Caco-2 (cell line): ENCODE data around the gene SCARB2. TPM values are rescaled to one million over a fixed set of nuclear protein-coding genes. Genes with fewer than 3 reads are reported as not detected.

Source experiments
- BruUV-seq: library from RNA; stranded (reverse); fragments of 400-500 nt; replicated peaks from 2 replicates; lab custom pipeline; 2021; lab: Mats Ljungman, UMichigan
- CTCF ChIA-PET: fragments of 300-600 bp; sonication (Branson Sonifier 250); formaldehyde crosslinking; loops from one replicate; lab custom pipeline; 2022; ENCODE audit warnings: antibody characterized with exemption; lab: Charles Lee
- POLR2A ChIA-PET: fragments of 300-600 bp; sonication (Branson Sonifier 250); formaldehyde crosslinking; loops from one replicate; lab custom pipeline; 2022; ENCODE audit warnings: antibody characterized with exemption; lab: Charles Lee
- DNase-seq, 2 experiments: peaks; one replicate each; pipeline versions ENCODE4 v3.0.0 to v3.0.0-alpha.2; 2020 to 2022
- H3K27me3 ChIP-seq: replicated peaks from 2 replicates; pipeline ENCODE4 v1.6.0; 2011; ENCODE audit warnings: low read length; ENCODE audit not compliant: control insufficient read depth, insufficient read depth
- H3K36me3 ChIP-seq: 2 replicates; pipeline ENCODE4 v1.5.1; 2011; ENCODE audit warnings: low read length; ENCODE audit not compliant: control insufficient read depth, insufficient read depth
- H3K4me1 ChIP-seq: fragments of 250-450 bp; sonication (Bioruptor Pico); 2 replicates; pipeline ENCODE4 v1.5.1; 2020; ENCODE audit warnings: mild to moderate bottlenecking
- H3K4me3 ChIP-seq: 2 replicates; pipeline ENCODE4 v1.5.1; 2011; ENCODE audit warnings: low read depth, mild to moderate bottlenecking, control low read depth, low read length
- H3K9me3 ChIP-seq: fragments of 250-450 bp; sonication (Bioruptor Pico); 2 replicates; pipeline ENCODE4 v1.5.1; 2020; ENCODE audit warnings: mild to moderate bottlenecking, moderate library complexity
- H3K27ac Mint-ChIP-seq: one replicate; pipeline ENCODE4 v1.8.0; 2022; ENCODE audit warnings: mixed read lengths; ENCODE audit not compliant: unreplicated experiment
- H3K27me3 Mint-ChIP-seq: one replicate; pipeline ENCODE4 v1.8.0; 2022; ENCODE audit warnings: mixed read lengths; ENCODE audit not compliant: insufficient read depth, unreplicated experiment
- H3K36me3 Mint-ChIP-seq: one replicate; pipeline ENCODE4 v1.8.0; 2022; ENCODE audit warnings: mild to moderate bottlenecking, mixed read lengths; ENCODE audit not compliant: insufficient read depth, unreplicated experiment
- H3K4me1 Mint-ChIP-seq: one replicate; pipeline ENCODE4 v1.8.0; 2022; ENCODE audit warnings: low read depth, mixed read lengths; ENCODE audit not compliant: unreplicated experiment
- H3K4me3 Mint-ChIP-seq: one replicate; pipeline ENCODE4 v1.8.0; 2022; ENCODE audit warnings: mild to moderate bottlenecking, moderate library complexity, mixed read lengths; ENCODE audit not compliant: unreplicated experiment
- H3K9me3 Mint-ChIP-seq: one replicate; pipeline ENCODE4 v1.8.0; 2022; ENCODE audit warnings: mixed read lengths; ENCODE audit not compliant: unreplicated experiment
- intact Hi-C: fragments of 100-400 bp; cut with micrococcal nuclease; formaldehyde crosslinking; loops from one replicate; pipeline ENCODE4 v1.10.0; 2022; ENCODE audit not compliant: unreplicated experiment
- total RNA-seq: library from RNA; stranded (reverse); gene quantifications from 2 replicates; pipeline ENCODE4 v1.2.3, GENCODE V29; 2022
- TF ChIP-seq, protein P1 (sequence below), 2 experiments: fragments of 200-600 bp in 1 of 2; IDR thresholded peaks; 1 replicate in 1 of 2; 2 replicates in 1 of 2; pipeline versions ENCODE4 v1.5.1 to v1.8.0; 2011 to 2022; ENCODE audit warnings: antibody characterized with exemption in 1 of 2, control low read depth in 1 of 2, inconsistent platforms in 1 of 2, low read depth in 1 of 2, low read length in 1 of 2, mild to moderate bottlenecking in 1 of 2, moderate library complexity in 1 of 2; ENCODE audit not compliant: insufficient read depth in 1 of 2, severe bottlenecking in 1 of 2, unreplicated experiment in 1 of 2

Gene SCARB2
- total RNA-seq, 1 experiment from 2014 or later, result 150 TPM

DNA sequence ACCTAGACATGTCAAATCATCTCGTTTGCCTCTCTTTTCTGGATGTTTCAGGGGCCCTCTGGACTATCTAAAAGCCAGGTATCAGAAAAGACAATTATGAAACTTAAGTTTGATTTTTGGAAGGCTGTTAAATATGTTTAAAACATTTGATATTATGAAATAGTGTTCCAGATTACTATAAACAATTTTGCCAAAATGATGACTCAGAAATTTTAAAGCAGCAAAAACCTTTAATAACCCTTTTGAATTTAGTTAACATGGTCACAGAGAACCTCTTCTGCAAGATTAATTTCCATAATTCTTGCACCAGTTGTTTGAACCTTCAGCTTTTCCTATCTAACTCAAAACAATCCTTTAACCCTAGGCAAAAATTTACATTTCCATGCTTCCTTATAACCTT, 19.1 kb upstream of the SCARB2 start:
- Histone ChIP-seq H3K27me3 (no peaks in the 10 kb centered on the region), H3K36me3 (no peaks in the 10 kb centered on the region), H3K4me3 (no peak overlapping the region), H3K4me1 (peaks cover 63% of the 10 kb centered on the region), H3K9me3 (peaks cover 15% of the 10 kb centered on the region)
- ChIA-PET POLR2A (no interaction called here), CTCF (no interaction called here)
- intact Hi-C loops, result no loop called here
- Mint-ChIP-seq H3K27me3 (no peaks in the 10 kb centered on the region), H3K36me3 (peaks cover 31% of the 10 kb centered on the region), H3K4me1 (peaks cover 28% of the 10 kb centered on the region), H3K9me3 (peaks cover 26% of the 10 kb centered on the region), H3K27ac (peak overlapping the region; percentile 95), H3K4me3 (peak overlapping the region; percentile 52)
- no peak for DNase-seq
- no TSS peak for BruUV-seq
- TF ChIP-seq, protein P1, sequence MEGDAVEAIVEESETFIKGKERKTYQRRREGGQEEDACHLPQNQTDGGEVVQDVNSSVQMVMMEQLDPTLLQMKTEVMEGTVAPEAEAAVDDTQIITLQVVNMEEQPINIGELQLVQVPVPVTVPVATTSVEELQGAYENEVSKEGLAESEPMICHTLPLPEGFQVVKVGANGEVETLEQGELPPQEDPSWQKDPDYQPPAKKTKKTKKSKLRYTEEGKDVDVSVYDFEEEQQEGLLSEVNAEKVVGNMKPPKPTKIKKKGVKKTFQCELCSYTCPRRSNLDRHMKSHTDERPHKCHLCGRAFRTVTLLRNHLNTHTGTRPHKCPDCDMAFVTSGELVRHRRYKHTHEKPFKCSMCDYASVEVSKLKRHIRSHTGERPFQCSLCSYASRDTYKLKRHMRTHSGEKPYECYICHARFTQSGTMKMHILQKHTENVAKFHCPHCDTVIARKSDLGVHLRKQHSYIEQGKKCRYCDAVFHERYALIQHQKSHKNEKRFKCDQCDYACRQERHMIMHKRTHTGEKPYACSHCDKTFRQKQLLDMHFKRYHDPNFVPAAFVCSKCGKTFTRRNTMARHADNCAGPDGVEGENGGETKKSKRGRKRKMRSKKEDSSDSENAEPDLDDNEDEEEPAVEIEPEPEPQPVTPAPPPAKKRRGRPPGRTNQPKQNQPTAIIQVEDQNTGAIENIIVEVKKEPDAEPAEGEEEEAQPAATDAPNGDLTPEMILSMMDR (IDR thresholded peaks at IDR 0.05; ENCODE audit: insufficient read depth in 1 of 2, low read depth in 1 of 2, low read length in 1 of 2, severe bottlenecking in 1 of 2, unreplicated experiment in 1 of 2), result no peak

DNA sequence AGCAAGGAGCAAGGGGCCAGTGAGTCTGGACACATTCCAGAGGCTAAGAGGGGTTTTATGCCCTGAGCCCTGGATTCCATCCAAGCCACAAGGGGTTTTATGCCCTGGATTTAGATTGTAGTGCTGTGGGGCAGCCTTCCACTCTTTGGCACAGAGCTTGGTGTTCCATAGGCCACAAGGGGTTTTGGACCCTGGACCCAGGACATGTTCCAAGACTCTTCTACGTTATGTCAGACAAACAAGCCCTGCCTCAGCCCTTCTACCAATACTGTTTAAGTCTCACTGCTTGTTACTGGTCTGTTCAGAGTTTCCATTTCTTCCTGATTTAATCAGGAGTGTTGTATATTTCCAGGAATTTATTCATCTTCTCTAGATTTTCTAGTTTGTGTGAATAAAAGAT, 12.8 kb upstream of the SCARB2 start:
- H3K9me3 ChIP-seq, result peaks cover 5% of the 10 kb centered on the region; the same call in 1 of the 2 replicates
- no peak overlapping the region for H3K4me3 Mint-ChIP-seq
- no TSS peak for BruUV-seq
- peaks cover 18% of the 10 kb centered on the region for H3K4me1 Mint-ChIP-seq
- peaks cover 24% of the 10 kb centered on the region for H3K9me3 Mint-ChIP-seq
- no peaks in the 10 kb centered on the region for H3K27me3 Mint-ChIP-seq
- no peak overlapping the region for H3K4me3 ChIP-seq
- TF ChIP-seq, protein P1 (IDR thresholded peaks at IDR 0.05; ENCODE audit: insufficient read depth in 1 of 2, low read depth in 1 of 2, low read length in 1 of 2, severe bottlenecking in 1 of 2, unreplicated experiment in 1 of 2), result no peak
- H3K36me3 ChIP-seq, result no peaks in the 10 kb centered on the region
- no peak for DNase-seq
- H3K4me1 ChIP-seq, result peaks cover 31% of the 10 kb centered on the region
- no peak overlapping the region for H3K27ac Mint-ChIP-seq
- intact Hi-C loops, result no loop called here
- ChIA-PET POLR2A (no interaction called here), CTCF (no interaction called here)
- H3K36me3 Mint-ChIP-seq, result no peaks in the 10 kb centered on the region
- H3K27me3 ChIP-seq, result no peaks in the 10 kb centered on the region

GRCh38 chr4:76224171-76224570, 10.5 kb upstream of the SCARB2 start:
- CTCF ChIA-PET, result interaction anchor here (0.9 kb wide), 1 partner anchor 154 kb away, joined by 3 read pairs; no protein-coding TSS in a partner anchor
- Histone ChIP-seq H3K9me3 (peaks cover 5% of the 10 kb centered on the region; the same call in 1 of the 2 replicates), H3K4me3 (no peak overlapping the region), H3K27me3 (no peaks in the 10 kb centered on the region), H3K36me3 (no peaks in the 10 kb centered on the region), H3K4me1 (peaks cover 27% of the 10 kb centered on the region)
- intact Hi-C loops, result loop anchor here (1.0 kb wide), 1 partner anchor 12 kb away; no protein-coding TSS in a partner anchor
- Mint-ChIP-seq H3K27me3 (no peaks in the 10 kb centered on the region), H3K36me3 (no peaks in the 10 kb centered on the region), H3K4me1 (peaks cover 24% of the 10 kb centered on the region), H3K4me3 (peak overlapping the region; percentile 11), H3K9me3 (peaks cover 22% of the 10 kb centered on the region), H3K27ac (no peak overlapping the region)
- no peak for DNase-seq
- POLR2A ChIA-PET, result no interaction called here
- no TSS peak for BruUV-seq
- TF ChIP-seq, protein P1 (IDR thresholded peaks at IDR 0.05; ENCODE audit: insufficient read depth in 1 of 2, low read depth in 1 of 2, low read length in 1 of 2, severe bottlenecking in 1 of 2, unreplicated experiment in 1 of 2), result no peak
